GM18502 (cell line): ENCODE results near the gene LPP.

Experiments used
- ATAC-seq: cut with Tn5 transposase; IDR thresholded peaks from one replicate; pipeline ENCODE4 v1.9.1; 2021; ENCODE audit warnings: mild to moderate bottlenecking; ENCODE audit not compliant: unreplicated experiment, poor library complexity

The LPP gene

DNA sequence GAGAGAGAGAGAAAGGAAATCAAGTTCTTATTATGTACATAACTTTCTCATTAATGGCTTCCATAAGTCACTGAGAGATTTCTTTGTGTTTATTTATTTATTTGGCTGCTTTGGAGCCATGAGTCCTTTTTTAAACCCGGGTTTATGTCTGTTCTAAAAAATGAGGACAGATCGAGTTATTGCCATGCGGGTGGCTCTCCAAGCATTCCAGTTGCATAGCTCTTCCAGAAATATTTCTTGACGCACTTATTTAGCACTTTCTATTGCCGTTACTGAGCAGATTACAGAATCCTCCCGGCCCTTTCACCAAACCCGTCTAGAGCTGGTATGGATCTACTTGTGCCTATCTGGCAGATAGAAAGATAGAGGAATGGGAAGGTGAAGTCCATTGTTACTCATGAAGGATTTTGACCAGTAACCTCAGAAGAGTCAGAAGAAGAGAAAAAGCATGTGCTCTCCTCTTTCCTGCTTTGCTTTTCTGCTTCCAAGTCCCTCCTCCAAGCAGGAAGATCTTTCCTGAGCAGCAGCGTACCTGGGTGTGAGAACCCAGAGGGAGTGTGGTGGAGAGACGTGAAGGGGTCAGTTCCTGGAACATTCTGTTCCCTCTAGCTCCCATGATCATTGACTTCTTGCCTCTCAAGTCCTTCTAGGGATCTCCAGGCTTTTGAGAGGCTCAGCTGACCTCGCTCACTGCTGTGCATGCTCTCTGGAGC lies 112.8 kb downstream of the LPP start:
- no peak for ATAC-seq

DNA sequence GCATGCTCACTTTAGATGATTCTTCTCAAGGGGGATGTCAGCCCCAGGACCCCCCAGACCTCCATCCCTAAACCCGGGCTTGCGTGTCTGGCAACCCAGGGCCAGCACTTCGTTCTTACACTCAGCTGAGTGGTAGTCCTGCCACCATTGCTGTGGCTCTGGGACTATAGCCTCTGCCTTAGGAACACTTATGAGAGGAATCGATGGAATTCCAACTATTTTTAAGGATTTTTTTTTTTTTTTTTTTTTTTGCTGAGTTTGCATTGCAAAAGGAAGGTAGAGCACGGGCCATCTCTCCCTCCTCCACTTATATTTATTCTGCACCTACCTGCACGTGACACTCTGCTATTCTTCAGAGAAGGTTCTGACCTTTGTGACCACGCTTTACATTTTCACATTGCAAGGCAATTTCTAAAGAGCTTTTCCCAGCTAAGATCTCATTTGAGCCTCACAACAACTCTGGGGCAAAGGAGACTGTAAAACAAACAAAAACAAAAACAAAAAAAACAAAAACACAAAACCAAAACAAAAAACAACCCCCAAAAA lies 113.9 kb downstream of the LPP start:
- ATAC-seq: no peak

DNA sequence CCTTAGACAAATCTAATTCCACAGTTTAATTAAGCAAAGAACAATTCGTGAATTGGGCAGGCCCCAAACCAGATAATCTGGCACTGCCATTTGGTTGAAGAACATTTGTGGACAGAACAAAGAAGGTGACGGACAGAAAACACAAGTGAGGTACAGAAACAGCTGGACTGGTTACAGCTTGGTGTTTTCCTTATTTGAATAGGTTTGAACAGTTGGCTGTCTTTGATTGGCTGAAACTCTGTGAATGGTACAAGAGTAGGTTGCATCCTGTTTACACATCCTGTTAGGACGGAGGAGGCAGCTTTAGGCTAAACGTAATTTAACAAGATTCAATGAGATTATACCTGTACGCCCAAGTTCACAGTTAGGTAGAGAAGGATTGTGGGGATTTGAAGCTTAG lies 114.4 kb downstream of the LPP start:
- ATAC-seq: no peak

DNA sequence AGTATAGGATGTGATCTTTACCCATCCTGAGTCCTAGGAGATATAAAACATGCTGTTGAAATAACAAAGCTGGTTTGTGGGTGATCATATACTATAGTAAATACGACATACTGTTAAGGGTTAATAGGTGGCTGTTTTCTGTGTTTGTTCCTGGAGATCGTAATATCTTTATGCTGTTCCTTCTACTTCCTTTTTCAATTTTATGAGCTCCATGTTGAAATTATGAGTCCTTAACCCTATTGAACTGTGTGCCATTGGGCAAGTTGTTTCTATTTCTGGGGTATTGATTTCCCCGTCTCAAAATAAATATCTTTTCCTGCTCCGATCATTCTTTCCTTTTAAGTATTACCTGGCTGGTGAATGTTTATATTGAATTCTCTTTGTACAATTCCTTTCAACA lies 115.1 kb downstream of the LPP start:
- ATAC-seq: no peak

GRCh38 chr3:188270423-188270972 lies 116.5 kb downstream of the LPP start:
- no peak for ATAC-seq

GRCh38 chr3:188271226-188271914 lies 117.4 kb downstream of the LPP start:
- no peak for ATAC-seq

GRCh38 chr3:188272481-188273372 lies 118.8 kb downstream of the LPP start:
- ATAC-seq: no peak

DNA sequence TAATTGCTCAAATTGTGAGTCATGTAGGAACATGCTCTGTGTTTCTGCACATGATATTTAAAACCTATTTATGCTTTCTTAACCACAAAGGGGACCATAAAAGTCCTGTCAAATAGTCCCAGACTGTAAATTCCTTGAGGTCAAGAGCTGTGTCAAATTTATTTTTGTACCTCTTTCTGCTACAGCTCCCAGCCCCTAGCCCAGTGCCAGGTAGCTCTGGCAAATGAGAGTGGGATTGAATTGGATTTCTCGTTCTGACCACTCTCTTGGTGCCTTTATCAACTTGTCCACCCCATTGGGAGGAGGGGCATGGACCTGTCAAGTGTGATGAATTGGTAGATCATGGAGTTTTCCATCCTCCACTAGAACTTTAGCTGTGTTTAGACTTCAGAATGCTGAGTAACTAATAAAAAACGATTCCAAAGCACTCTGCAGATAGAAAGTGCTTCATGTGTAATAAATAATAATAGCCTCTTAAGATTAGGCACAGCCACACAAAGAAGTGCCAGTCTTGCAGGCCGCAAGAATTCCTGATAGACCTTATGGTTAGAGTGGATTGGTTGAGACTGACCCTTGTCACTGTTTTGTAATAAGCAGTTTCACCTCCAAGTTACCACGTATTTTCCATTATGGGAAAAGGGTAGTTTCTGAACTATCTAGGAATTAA lies 120.4 kb downstream of the LPP start:
- ATAC-seq: no peak

GRCh38 chr3:188276375-188276774 lies 122.4 kb downstream of the LPP start:
- ATAC-seq: no peak

DNA sequence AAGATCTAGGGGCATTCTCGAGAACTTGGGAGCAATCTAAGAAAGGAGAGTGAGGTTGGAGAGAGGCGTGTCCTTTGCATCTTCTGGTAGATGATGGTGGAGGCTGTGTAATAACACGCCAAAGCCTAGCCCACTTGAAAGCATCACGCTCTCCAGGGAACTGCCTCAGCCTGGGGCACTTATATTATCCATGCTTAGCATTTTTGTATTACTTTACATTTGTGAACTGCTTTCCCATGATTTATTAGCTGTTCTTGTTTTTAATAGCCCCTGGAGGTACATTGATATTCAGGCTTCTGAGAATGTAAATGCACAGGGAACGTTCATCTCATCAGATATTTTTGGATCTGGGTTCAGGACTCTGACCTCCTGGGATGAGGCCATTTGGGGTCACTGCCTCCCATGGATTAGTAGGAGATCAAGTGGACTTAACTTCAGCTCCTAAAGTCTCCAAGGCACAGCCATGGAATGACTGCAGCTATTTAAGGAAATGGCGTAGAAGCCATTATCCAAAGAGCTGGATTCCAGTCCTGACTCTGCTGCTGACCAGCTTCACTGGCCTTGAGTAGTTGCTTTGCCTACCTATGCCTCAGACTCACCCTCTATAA lies 124.9 kb downstream of the LPP start:
- no peak for ATAC-seq

DNA sequence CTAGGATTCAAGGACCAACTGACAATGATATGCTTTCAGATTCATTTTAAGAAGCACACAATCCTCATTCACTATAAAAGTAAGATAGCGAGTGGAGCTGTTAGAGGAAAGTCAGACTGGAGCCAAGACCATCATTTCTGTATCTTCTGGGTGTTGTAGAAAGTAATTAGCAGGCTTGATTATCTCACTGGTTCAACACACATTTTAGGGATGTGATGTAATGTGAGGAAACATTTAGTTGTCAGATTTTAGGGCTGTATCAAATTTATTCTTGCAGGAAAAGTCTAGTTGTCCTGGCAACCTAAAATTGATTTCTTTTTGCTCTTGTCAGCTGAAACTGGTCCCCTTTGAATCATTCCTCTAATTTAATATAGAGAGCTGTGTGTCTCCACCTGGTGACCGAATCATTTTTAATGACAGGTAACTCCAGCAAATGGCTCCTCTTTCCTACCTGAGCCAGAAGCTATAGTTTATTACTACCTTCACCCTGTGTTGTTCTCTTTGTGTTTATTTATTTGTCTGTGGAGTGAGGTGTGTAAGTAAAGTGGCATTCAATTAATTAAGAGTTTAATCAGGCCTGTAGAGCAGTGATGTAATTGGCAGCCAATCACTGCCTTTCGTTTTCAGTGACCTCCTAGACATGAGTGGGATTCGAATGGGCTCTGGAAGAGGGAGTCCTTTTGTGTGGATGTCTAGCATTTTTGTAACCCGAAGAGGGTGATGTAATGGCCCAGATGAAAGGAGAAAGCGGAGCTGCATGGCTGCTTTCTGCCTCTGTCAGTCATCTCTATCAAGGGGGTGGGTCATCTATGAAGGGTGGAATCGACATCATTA lies 125.8 kb downstream of the LPP start:
- ATAC-seq: no peak

DNA sequence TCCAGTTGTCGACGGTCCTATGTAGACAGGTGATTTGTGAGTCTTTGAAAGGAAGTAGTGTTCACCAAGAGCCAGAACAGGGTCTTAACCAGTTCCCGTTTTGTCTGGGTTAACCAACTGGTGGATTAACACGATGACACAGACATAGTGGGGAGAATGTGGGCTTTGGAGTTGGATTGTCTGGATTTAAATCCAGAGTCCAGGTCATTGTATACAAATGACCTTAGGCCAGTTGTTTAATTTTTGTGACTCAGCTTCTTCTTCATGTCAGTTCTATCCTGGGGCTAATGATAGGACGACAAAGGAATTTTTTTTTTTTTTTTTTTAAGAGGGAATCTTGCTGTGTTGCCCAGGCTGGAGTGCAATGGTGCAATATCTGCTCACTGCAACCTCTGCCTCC lies 126.7 kb downstream of the LPP start:
- ATAC-seq: no peak

- ATAC-seq: no peak
Observed at GRCh38 chr3:188282871-188283270, 128.9 kb downstream of the LPP start.

DNA sequence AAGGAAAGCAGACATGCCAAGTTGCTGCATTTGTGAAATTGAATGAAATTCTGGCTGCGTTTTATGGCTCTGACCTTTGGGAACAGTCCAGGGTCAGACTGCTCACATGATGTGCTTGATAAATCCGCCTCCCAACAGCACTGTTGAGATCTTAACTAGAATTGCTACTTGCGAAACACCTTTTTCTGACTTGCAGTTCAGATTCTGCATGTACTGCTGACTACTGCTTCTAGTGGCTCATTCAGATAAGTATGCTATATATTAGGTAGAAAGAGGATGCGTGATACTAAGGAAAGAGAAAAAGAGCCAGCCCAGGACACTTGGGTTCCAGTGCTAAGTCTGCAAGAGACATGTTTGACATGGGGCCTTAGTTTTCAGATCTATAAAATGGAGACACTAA lies 129.4 kb downstream of the LPP start:
- no peak for ATAC-seq

DNA sequence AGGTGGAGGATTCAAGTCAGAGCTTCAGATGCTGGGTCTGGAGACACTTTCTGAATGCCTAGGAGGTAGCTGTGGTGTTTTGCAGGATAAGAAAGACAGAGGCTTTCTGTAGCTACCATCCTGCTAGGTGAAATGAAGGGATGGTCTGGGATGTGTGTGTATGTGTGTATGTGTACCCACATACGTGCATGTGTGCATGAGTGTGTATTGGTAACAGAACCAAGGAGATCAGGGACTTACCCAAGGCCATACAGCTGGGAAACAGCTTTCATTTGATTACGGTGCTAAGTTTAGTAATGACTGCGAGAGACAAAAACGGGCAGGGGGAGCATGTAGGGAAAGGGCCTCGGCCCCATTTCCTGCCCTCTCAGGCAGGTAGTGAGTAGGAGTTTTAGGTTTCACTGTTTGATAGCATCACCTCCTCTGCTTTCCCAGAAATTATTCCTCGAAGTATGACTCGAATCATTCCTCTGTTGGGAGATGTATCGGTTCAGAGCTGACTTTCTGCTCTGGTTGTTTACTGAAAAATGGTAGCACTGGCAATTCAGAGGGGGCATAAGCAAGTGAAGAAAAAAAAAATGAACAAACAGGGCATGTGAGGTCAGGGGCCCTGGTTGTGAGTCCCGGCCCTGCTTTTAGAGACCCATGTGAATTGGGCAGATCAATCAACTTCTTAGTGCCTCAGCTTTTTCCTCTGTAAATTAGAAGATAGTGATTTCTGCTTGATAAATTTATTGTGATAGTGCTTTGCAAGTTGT lies 130.7 kb downstream of the LPP start:
- no peak for ATAC-seq

GRCh38 chr3:188286087-188286513 lies 132.1 kb downstream of the LPP start:
- ATAC-seq: no peak

GRCh38 chr3:188287339-188287738 lies 133.4 kb downstream of the LPP start:
- no peak for ATAC-seq
